Measurements from ENCODE around the gene DNAJC30. TPM values are rescaled to one million over a fixed set of nuclear protein-coding genes. Genes with fewer than 3 reads are reported as not detected.

Gene DNAJC30
- total RNA-seq, 2 experiments from 2014 or later = 5.9 to 13.7 TPM

- Histone ChIP-seq H3K9me3 (ENCODE audit: low read length) (no peaks in the 10 kb centered on the region), H2AFZ (ENCODE audit: low read length) (no peak overlapping the region), H4K20me1 (ENCODE audit: insufficient read depth, low read length) (no peaks in the 10 kb centered on the region), H3K4me2 (ENCODE audit: low read length) (no peak overlapping the region), H3K36me3 (ENCODE audit: insufficient read depth, low read length) (no peaks in the 10 kb centered on the region), H3K27ac (ENCODE audit: low read depth, low read length, poor library complexity, severe bottlenecking) (no peak overlapping the region), H3K9me2 (ENCODE audit: insufficient read depth, low read length) (no peaks in the 10 kb centered on the region), H3K79me2 (ENCODE audit: insufficient read depth, low read depth, low read length) (no peaks in the 10 kb centered on the region), H3K4me1 (ENCODE audit: insufficient read depth, low read length, poor library complexity, severe bottlenecking) (no peaks in the 10 kb centered on the region), H3K4me3 (ENCODE audit: low read depth, low read length, poor library complexity, severe bottlenecking) (no peak overlapping the region)
- no peak for TF ChIP-seq EZH2phosphoT487 (IDR thresholded peaks at IDR 0.05; ENCODE audit: borderline replicate concordance, low read depth, low read length)
- TF ChIP-seq, protein P1, sequence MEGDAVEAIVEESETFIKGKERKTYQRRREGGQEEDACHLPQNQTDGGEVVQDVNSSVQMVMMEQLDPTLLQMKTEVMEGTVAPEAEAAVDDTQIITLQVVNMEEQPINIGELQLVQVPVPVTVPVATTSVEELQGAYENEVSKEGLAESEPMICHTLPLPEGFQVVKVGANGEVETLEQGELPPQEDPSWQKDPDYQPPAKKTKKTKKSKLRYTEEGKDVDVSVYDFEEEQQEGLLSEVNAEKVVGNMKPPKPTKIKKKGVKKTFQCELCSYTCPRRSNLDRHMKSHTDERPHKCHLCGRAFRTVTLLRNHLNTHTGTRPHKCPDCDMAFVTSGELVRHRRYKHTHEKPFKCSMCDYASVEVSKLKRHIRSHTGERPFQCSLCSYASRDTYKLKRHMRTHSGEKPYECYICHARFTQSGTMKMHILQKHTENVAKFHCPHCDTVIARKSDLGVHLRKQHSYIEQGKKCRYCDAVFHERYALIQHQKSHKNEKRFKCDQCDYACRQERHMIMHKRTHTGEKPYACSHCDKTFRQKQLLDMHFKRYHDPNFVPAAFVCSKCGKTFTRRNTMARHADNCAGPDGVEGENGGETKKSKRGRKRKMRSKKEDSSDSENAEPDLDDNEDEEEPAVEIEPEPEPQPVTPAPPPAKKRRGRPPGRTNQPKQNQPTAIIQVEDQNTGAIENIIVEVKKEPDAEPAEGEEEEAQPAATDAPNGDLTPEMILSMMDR (conservative IDR thresholded peaks at IDR 0.05; ENCODE audit: low read length) = no peak
- no TSS peak for BruUV-seq (replicated peaks)
- POLR2A ChIA-PET = interaction anchor here (0.7 kb wide), 1 partner anchor 235 kb away, joined by 3 read pairs; no protein-coding TSS in a partner anchor
- DNase-seq (ENCODE audit: low spot score) = no peak
- intact Hi-C loops (cut with micrococcal nuclease; ENCODE audit: unreplicated experiment) = no loop called here
- CTCF ChIA-PET (ENCODE audit: unreplicated experiment) = interaction anchor here (0.6 kb wide), 1 partner anchor 18 kb away, joined by 4 read pairs; no protein-coding TSS in a partner anchor
These were observed 25.8 kb upstream of the DNAJC30 start for GRCh38 chr7:73708961-73709549.

DNA sequence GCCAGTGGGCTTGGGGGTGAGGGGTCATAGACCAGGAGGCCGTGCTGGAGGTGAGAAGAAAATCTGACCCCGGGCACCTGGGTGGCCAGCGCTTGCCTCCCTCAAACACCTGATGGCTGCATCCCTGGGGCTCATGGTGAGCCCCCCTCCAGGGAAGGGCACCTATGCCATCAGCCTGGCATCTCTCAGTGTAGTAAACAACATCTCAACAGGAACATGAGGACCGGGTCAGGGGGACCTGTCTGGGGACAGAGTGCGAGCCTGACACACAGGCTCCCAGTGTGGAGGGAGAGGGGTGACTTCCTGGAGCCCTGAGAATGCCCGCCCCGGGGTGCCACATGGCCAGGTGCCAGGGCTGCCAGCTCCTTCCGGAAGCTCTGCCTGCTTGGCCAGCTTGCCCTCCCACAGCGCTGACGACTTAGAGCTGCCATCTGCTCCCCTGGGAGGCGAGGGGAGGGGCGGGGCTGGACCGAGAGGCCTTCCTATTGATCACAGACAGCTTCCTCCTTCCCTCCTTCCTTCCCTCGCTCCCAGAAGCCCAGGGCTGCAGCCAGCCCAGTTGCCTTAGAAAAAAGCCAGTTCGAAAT lies 23.9 kb upstream of the DNAJC30 start:
- H3K27ac ChIP-seq (ENCODE audit: low read depth, low read length, poor library complexity, severe bottlenecking) = no peak overlapping the region
- BruUV-seq (replicated peaks) = no TSS peak
- no peak overlapping the region for H3K4me2 ChIP-seq (ENCODE audit: low read length)
- CTCF ChIA-PET (ENCODE audit: unreplicated experiment) = no interaction called here
- no peaks in the 10 kb centered on the region for H4K20me1 ChIP-seq (ENCODE audit: insufficient read depth, low read length)
- H3K4me1 ChIP-seq (ENCODE audit: insufficient read depth, low read length, poor library complexity, severe bottlenecking) = no peaks in the 10 kb centered on the region
- no peaks in the 10 kb centered on the region for H3K36me3 ChIP-seq (ENCODE audit: insufficient read depth, low read length)
- no peak overlapping the region for H2AFZ ChIP-seq (ENCODE audit: low read length)
- DNase-seq (ENCODE audit: low spot score) = no peak
- H3K9me2 ChIP-seq (ENCODE audit: insufficient read depth, low read length) = no peaks in the 10 kb centered on the region
- H3K4me3 ChIP-seq (ENCODE audit: low read depth, low read length, poor library complexity, severe bottlenecking) = no peak overlapping the region
- no peaks in the 10 kb centered on the region for H3K79me2 ChIP-seq (ENCODE audit: insufficient read depth, low read depth, low read length)
- TF ChIP-seq EZH2phosphoT487 (IDR thresholded peaks at IDR 0.05; ENCODE audit: borderline replicate concordance, low read depth, low read length) = no peak
- TF ChIP-seq, protein P1 (conservative IDR thresholded peaks at IDR 0.05; ENCODE audit: low read length) = no peak
- intact Hi-C loops (cut with micrococcal nuclease; ENCODE audit: unreplicated experiment) = no loop called here
- POLR2A ChIA-PET = no interaction called here
- no peaks in the 10 kb centered on the region for H3K9me3 ChIP-seq (ENCODE audit: low read length)
